Caco-2 (cell line): Measurements from ENCODE around the gene BCAS3. TPM values are rescaled to one million over a fixed set of nuclear protein-coding genes. Genes with fewer than 3 reads are reported as not detected.

ENCODE experiments used
- BruUV-seq: library from RNA; stranded (reverse); fragments of 400-500 nt; replicated peaks from 2 replicates; lab custom pipeline; 2021; lab: Mats Ljungman, UMichigan
- CTCF ChIA-PET: fragments of 300-600 bp; sonication (Branson Sonifier 250); formaldehyde crosslinking; loops from one replicate; lab custom pipeline; 2022; ENCODE audit warnings: antibody characterized with exemption; lab: Charles Lee
- POLR2A ChIA-PET: fragments of 300-600 bp; sonication (Branson Sonifier 250); formaldehyde crosslinking; loops from one replicate; lab custom pipeline; 2022; ENCODE audit warnings: antibody characterized with exemption; lab: Charles Lee
- DNase-seq, 2 experiments: peaks; one replicate each; pipeline versions ENCODE4 v3.0.0 to v3.0.0-alpha.2; 2020 to 2022
- H3K27me3 ChIP-seq: replicated peaks from 2 replicates; pipeline ENCODE4 v1.6.0; 2011; ENCODE audit warnings: low read length; ENCODE audit not compliant: control insufficient read depth, insufficient read depth
- H3K36me3 ChIP-seq: 2 replicates; pipeline ENCODE4 v1.5.1; 2011; ENCODE audit warnings: low read length; ENCODE audit not compliant: control insufficient read depth, insufficient read depth
- H3K4me1 ChIP-seq: fragments of 250-450 bp; sonication (Bioruptor Pico); 2 replicates; pipeline ENCODE4 v1.5.1; 2020; ENCODE audit warnings: mild to moderate bottlenecking
- H3K4me3 ChIP-seq: 2 replicates; pipeline ENCODE4 v1.5.1; 2011; ENCODE audit warnings: low read depth, mild to moderate bottlenecking, control low read depth, low read length
- H3K9me3 ChIP-seq: fragments of 250-450 bp; sonication (Bioruptor Pico); 2 replicates; pipeline ENCODE4 v1.5.1; 2020; ENCODE audit warnings: mild to moderate bottlenecking, moderate library complexity
- H3K27ac Mint-ChIP-seq: one replicate; pipeline ENCODE4 v1.8.0; 2022; ENCODE audit warnings: mixed read lengths; ENCODE audit not compliant: unreplicated experiment
- H3K27me3 Mint-ChIP-seq: one replicate; pipeline ENCODE4 v1.8.0; 2022; ENCODE audit warnings: mixed read lengths; ENCODE audit not compliant: insufficient read depth, unreplicated experiment
- H3K36me3 Mint-ChIP-seq: one replicate; pipeline ENCODE4 v1.8.0; 2022; ENCODE audit warnings: mild to moderate bottlenecking, mixed read lengths; ENCODE audit not compliant: insufficient read depth, unreplicated experiment
- H3K4me1 Mint-ChIP-seq: one replicate; pipeline ENCODE4 v1.8.0; 2022; ENCODE audit warnings: low read depth, mixed read lengths; ENCODE audit not compliant: unreplicated experiment
- H3K4me3 Mint-ChIP-seq: one replicate; pipeline ENCODE4 v1.8.0; 2022; ENCODE audit warnings: mild to moderate bottlenecking, moderate library complexity, mixed read lengths; ENCODE audit not compliant: unreplicated experiment
- H3K9me3 Mint-ChIP-seq: one replicate; pipeline ENCODE4 v1.8.0; 2022; ENCODE audit warnings: mixed read lengths; ENCODE audit not compliant: unreplicated experiment
- intact Hi-C: fragments of 100-400 bp; cut with micrococcal nuclease; formaldehyde crosslinking; loops from one replicate; pipeline ENCODE4 v1.10.0; 2022; ENCODE audit not compliant: unreplicated experiment
- total RNA-seq: library from RNA; stranded (reverse); gene quantifications from 2 replicates; pipeline ENCODE4 v1.2.3, GENCODE V29; 2022
- TF ChIP-seq, protein P1 (sequence below), 2 experiments: fragments of 200-600 bp in 1 of 2; IDR thresholded peaks; 1 replicate in 1 of 2; 2 replicates in 1 of 2; pipeline versions ENCODE4 v1.5.1 to v1.8.0; 2011 to 2022; ENCODE audit warnings: antibody characterized with exemption in 1 of 2, control low read depth in 1 of 2, inconsistent platforms in 1 of 2, low read depth in 1 of 2, low read length in 1 of 2, mild to moderate bottlenecking in 1 of 2, moderate library complexity in 1 of 2; ENCODE audit not compliant: insufficient read depth in 1 of 2, severe bottlenecking in 1 of 2, unreplicated experiment in 1 of 2

The BCAS3 gene
- total RNA-seq, 1 experiment from 2014 or later: 44.1 TPM

DNA sequence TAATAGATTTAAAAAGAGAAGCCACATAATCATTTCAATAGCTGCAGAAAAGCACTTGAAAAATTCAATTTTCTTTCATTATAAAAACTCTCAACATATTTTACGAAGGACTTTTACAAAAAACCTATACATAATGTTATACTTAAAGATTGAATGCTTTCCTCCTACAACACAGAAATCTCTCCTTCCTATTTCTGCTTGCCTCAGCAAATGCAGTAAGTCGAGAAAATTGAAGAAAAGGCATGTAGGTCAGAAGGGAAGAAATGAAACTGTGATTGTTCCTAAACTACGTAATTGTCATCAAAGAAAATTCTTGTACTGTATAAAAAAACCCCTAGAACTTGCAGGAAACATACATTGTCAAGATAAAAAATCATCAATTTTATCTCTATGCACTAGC is 267.1 kb downstream of the BCAS3 start:
- Histone ChIP-seq H3K36me3 (no peaks in the 10 kb centered on the region), H3K9me3 (no peaks in the 10 kb centered on the region), H3K27me3 (no peaks in the 10 kb centered on the region), H3K4me1 (no peaks in the 10 kb centered on the region), H3K4me3 (no peak overlapping the region)
- no peaks in the 10 kb centered on the region for H3K36me3 Mint-ChIP-seq
- DNase-seq: no peak
- H3K27ac Mint-ChIP-seq: no peak overlapping the region
- H3K9me3 Mint-ChIP-seq: no peaks in the 10 kb centered on the region
- intact Hi-C loops: no loop called here
- no peaks in the 10 kb centered on the region for H3K27me3 Mint-ChIP-seq
- ChIA-PET CTCF (no interaction called here), POLR2A (no interaction called here)
- TF ChIP-seq, protein P1, sequence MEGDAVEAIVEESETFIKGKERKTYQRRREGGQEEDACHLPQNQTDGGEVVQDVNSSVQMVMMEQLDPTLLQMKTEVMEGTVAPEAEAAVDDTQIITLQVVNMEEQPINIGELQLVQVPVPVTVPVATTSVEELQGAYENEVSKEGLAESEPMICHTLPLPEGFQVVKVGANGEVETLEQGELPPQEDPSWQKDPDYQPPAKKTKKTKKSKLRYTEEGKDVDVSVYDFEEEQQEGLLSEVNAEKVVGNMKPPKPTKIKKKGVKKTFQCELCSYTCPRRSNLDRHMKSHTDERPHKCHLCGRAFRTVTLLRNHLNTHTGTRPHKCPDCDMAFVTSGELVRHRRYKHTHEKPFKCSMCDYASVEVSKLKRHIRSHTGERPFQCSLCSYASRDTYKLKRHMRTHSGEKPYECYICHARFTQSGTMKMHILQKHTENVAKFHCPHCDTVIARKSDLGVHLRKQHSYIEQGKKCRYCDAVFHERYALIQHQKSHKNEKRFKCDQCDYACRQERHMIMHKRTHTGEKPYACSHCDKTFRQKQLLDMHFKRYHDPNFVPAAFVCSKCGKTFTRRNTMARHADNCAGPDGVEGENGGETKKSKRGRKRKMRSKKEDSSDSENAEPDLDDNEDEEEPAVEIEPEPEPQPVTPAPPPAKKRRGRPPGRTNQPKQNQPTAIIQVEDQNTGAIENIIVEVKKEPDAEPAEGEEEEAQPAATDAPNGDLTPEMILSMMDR (IDR thresholded peaks at IDR 0.05; ENCODE audit: insufficient read depth in 1 of 2, low read depth in 1 of 2, low read length in 1 of 2, severe bottlenecking in 1 of 2, unreplicated experiment in 1 of 2): no peak
- BruUV-seq: no TSS peak
- no peak overlapping the region for H3K4me3 Mint-ChIP-seq
- no peaks in the 10 kb centered on the region for H3K4me1 Mint-ChIP-seq

DNA sequence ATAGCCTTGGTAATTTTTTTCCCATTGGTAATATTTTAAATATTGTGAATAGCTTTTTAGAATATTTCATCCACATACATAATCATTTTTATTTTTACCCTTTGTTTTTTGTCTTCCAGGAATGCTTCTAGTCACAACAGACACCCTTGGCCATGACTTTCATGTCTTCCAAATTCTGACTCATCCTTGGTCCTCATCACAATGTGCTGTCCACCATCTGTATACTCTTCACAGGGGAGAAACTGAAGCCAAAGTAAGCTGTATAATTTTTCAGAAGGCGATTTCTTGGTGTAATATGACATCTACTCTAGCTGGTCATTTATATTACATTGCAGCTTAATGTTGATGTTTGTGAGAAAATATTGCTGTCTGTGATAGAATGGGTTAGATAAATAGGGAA is 269.4 kb downstream of the BCAS3 start:
- Mint-ChIP-seq H3K27me3 (no peaks in the 10 kb centered on the region), H3K27ac (no peak overlapping the region), H3K4me1 (no peaks in the 10 kb centered on the region), H3K36me3 (no peaks in the 10 kb centered on the region), H3K9me3 (no peaks in the 10 kb centered on the region), H3K4me3 (no peak overlapping the region)
- no peak for DNase-seq
- Histone ChIP-seq H3K4me3 (no peak overlapping the region), H3K4me1 (no peaks in the 10 kb centered on the region), H3K9me3 (no peaks in the 10 kb centered on the region), H3K27me3 (no peaks in the 10 kb centered on the region), H3K36me3 (no peaks in the 10 kb centered on the region)
- CTCF ChIA-PET: no interaction called here
- BruUV-seq: no TSS peak
- intact Hi-C loops: no loop called here
- TF ChIP-seq, protein P1 (IDR thresholded peaks at IDR 0.05; ENCODE audit: insufficient read depth in 1 of 2, low read depth in 1 of 2, low read length in 1 of 2, severe bottlenecking in 1 of 2, unreplicated experiment in 1 of 2): no peak
- POLR2A ChIA-PET: no interaction called here

DNA sequence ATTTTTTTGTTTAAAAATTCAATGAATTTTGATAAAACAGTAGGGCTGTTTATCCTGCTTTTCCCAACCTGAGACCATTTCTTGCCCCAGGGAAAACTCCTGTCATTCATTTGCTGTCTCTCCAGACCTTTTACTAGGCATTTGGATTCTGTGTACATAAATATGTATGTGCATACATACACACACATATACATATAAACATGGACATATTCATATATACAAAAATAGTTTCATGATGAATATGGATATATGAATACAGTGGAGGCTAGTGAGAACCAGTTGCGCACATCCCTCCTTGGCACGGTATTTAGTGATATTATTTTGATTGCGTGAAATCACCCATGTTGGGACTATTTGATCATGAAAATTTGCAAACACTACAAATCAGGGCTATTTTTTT is 269.9 kb downstream of the BCAS3 start:
- Mint-ChIP-seq H3K27ac (no peak overlapping the region), H3K4me1 (no peaks in the 10 kb centered on the region), H3K9me3 (no peaks in the 10 kb centered on the region), H3K36me3 (no peaks in the 10 kb centered on the region), H3K27me3 (no peaks in the 10 kb centered on the region), H3K4me3 (no peak overlapping the region)
- BruUV-seq: no TSS peak
- Histone ChIP-seq H3K4me3 (no peak overlapping the region), H3K9me3 (no peaks in the 10 kb centered on the region), H3K36me3 (no peaks in the 10 kb centered on the region), H3K4me1 (no peaks in the 10 kb centered on the region), H3K27me3 (no peaks in the 10 kb centered on the region)
- POLR2A ChIA-PET: no interaction called here
- DNase-seq: no peak
- TF ChIP-seq, protein P1 (IDR thresholded peaks at IDR 0.05; ENCODE audit: insufficient read depth in 1 of 2, low read depth in 1 of 2, low read length in 1 of 2, severe bottlenecking in 1 of 2, unreplicated experiment in 1 of 2): no peak
- intact Hi-C loops: no loop called here
- CTCF ChIA-PET: no interaction called here
